ENCODE results near the gene SPTB.

Gene SPTB

DNA sequence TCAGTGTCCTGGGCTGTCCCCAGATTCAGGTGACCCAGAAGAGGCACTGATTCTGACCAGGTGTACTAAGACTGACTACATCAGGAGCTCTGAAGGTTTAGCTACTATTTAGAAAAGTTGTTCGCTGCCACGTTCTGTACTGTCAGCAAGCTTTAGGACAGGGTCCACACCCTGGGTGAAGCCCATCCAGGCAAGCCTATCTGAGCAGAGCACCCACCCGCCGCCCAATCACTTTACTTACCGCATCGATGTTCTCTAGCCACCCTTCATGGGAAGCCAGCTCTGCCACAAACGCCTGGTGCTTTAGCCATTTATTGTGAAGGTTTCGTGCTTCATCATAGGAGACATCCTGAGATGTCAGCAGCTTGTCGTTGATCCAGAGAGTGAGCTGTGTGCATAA lies 95.7 kb downstream of the SPTB start:
- no peak for FAIRE-seq

DNA sequence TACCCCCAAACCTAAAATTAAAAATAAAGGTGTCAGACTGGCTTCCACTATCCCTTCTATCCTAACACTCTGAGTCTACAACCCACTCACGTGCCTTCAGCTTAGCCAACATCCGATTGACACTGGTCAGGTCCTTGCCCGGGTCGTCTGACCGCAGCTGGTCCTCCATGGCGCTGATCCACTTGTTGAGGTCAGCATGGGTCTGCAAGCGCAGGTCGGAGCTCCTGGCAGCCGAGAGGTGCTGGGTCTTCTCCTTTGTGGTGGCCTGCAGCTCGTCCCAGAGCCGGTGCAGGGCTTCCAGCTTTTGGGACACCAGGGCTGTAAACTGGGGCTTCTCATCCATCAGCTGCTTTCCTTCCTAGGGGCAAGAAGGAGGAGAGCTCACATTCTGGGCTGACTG lies 97.5 kb downstream of the SPTB start:
- FAIRE-seq: no peak

DNA sequence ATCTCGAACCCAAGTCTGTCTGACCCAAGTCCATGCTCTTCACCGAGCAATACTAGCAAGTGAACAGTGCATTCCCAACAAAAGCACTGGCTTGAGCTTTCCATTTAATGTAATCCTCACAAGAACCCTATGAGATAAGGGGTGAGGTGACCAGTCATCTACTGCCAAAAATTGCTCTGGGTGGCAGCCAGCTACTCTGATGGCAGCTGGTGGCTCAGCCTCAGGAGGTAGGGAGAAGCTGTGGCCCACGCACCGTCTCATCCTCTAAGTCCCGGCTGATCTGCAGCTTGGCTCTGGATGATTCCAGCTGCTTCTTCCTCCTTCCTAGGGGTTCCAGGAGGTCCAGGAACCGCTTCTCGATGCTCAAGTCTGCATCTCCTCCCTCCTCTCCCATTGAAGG lies 100.2 kb downstream of the SPTB start:
- no peak for FAIRE-seq

DNA sequence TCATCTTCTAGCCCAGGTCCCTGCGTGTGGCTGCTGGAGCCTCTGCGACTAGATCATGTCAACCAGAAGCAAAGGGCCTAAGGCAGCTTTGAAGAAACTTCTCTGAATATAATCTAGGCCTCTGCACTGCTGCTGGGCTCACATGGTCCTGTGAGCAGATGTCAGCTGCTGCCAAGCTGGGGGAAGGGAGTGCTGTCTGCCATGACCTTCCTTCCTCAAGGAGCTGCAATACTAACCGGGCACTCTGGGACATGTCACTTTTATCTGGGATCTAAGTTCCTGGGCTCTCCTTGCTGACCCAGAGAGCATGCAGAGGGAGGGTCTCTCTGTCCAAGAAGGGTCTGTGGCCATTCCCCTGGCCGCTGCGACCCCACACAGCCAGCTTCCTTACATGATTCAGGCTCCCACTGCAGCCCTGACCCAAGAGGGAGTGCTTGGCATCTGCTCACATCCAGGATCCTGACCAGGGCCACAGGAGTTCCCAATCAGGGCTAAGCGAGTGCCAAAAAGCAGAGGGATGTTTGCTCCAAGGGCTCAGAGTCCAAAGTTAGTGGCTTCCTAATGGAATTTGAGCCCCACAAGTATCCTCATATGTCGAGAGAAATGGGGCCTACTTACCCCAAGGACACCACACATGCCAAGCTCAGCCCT lies 101.5 kb downstream of the SPTB start:
- no peak for FAIRE-seq

DNA sequence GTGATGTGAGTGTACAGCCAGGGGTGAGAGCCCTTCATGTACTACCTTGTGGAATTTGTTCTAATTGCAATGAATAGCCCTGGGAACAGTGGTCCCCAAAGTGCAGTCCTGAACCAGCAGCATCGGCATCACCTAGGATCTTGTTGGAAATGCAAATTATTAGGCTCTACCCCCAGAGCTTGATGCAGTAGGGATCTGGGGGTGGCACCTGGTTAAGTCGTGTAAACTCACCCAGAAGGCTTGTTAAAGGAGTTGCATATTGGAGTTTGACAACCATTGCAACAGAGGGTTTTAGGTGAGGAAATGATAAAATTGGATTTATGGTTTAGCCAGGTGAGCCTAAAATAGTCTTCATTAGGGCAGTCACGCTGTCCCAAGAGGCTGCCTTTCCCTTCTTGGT lies 102.2 kb downstream of the SPTB start:
- no peak for FAIRE-seq

DNA sequence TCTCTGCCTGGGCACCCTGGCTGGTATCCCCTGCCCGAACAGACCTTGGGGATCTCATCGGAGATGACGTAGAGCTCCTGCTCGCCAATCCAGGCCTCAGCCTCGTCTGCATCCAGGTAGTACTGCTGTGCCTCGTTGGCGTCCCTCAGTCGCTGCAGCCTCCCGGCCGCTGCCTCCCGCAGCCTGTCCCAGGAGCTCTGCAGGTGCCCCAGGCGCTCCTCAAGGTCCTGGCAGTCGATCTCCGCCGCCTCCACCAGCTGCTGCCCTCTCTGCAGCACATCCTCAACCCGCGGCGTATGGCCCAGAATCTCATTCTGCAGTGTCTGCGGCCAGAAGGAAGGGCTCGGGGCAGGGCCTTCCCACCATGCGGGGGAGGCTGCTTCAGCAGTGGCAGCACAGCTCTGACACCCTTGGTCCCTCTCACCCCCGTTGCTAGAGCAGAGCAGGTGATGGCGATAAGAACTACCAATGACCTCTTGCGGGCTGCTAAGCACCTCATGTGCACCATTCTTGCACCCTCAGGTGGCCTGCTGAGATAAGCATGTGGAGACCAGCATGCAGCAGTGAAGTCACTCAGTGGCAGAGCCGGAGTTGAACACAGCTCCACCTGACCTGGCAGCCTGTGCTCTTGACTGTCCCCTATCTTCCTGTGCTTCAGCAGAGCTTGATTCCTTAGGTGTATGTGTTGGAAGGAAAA lies 104.5 kb downstream of the SPTB start:
- FAIRE-seq: no peak

DNA sequence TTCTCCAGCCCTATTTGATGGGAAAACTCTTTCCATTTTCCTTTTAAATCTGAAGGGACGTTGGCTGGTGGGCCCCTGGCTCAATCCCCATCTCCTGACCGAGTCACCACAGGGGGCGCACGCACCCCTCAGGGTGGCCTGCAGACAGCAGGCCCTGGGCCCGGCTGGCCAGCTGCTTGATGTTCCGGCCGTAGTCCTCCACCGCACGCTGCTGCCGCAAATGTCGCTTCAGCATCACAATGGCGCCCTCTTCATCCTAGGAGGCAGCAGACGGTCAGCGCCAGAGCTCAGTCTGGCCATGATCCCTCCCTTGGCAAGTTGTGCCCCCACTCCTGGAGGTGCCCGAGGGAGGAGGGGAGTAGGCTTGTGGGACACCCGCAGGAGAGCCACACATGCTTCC lies 105.4 kb downstream of the SPTB start:
- FAIRE-seq: no peak

DNA sequence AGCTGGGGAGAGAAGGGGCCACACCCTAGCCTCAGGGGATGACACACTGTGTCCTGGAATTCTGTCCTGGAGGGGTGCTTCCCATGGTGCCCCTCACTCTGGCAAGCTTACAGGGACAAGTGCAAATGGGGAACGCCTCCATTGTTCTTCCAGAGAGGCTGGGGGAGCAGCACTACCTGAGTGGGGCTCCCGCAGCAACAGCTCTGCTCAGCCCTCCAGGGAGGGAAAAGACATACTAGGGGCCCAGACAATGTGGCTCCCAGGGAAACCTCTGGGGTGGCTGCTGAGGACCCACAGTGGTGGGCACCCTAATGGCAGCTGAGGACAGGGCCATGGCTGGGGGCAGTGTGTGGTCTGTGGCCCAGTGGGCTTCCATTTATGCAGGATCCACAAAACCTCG lies 106.1 kb downstream of the SPTB start:
- FAIRE-seq: no peak

DNA sequence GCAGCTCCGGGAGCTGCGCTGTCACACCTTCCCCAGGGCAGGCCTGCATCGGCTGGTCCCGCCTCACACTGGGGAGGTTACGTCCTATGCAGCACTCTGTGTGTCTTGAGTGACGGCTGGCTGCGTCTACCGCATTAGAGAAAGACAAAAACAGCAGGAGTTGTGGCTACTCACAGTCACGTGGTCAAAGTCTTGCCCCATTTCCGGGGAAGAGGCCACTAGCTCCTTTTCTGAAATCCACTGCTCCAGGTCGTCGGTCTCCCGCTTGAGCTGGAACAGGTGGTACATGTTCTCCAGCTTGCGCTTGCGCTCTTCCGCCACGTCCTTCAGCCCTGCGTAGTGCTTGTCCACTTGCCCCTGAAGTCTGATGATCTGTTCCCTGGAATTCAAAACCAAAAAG lies 106.7 kb downstream of the SPTB start:
- no peak for FAIRE-seq

- no peak for FAIRE-seq
Measured at GRCh38 chr14:64772397-64772950, 107.2 kb downstream of the SPTB start.

DNA sequence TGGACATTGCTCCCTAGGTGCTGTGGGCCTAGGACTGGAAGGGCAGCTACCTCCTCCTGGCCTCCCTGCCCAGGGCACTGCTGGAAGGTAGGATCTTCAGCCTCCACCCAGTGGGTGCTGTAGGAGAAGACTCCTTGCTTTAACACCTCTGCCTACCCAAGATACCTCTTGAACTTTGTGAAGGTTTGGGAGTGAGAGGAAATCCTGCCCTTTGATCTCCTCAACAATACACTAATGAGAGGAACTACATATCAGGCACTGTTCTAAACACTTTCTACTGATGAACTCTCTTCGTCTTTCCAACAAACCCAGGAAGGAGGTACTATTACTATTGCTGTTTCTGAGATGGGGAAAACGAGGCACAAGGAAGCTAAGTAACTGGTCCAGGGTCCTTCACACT lies 108.5 kb downstream of the SPTB start:
- no peak for FAIRE-seq

- FAIRE-seq: no peak
Measured at GRCh38 chr14:64770751-64771150, 109.0 kb downstream of the SPTB start.

GRCh38 chr14:64769096-64770020 lies 110.3 kb downstream of the SPTB start:
- no peak for FAIRE-seq

GRCh38 chr14:64768401-64769095 lies 111.2 kb downstream of the SPTB start:
- no peak for FAIRE-seq

DNA sequence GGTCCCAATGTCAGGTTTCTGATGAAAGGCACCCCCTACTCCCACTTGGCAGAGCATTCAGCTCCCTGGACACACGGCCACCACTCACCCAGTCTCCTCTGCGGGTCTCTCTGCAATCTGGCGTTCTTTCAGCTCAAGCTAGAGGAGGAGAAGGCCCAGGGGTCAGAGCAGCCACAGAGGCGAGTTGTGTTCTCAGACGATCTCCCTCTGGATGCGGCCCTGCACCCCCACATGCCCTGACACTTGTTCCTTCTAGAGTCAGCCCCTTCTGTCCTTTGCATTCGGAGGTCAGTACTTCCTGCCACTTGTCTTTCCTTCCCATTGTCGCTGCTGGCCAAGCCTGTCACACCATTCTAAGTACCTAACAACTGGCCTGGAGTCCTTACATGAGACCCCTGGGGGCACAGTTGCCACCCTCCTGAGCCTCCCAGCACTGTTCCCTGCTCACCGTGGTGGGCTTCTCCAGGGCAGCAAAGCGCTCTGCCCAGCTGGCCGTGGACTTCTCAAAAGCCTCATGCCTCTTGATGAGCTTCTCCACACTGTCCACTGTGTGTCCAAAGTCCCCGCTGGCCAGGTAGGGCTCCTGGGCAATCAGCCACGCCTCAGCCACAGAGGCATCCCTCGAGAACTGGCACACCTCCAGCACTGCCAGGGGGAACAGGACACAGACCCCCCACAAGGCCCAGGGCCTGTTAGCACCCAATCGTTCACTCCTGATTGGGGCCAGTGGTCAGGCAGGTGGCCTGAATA lies 112.3 kb downstream of the SPTB start:
- no peak for FAIRE-seq

- FAIRE-seq: no peak
Measured at GRCh38 chr14:64766430-64767151, 113.1 kb downstream of the SPTB start.

GRCh38 chr14:64765740-64766302 lies 113.9 kb downstream of the SPTB start:
- FAIRE-seq: no peak

DNA sequence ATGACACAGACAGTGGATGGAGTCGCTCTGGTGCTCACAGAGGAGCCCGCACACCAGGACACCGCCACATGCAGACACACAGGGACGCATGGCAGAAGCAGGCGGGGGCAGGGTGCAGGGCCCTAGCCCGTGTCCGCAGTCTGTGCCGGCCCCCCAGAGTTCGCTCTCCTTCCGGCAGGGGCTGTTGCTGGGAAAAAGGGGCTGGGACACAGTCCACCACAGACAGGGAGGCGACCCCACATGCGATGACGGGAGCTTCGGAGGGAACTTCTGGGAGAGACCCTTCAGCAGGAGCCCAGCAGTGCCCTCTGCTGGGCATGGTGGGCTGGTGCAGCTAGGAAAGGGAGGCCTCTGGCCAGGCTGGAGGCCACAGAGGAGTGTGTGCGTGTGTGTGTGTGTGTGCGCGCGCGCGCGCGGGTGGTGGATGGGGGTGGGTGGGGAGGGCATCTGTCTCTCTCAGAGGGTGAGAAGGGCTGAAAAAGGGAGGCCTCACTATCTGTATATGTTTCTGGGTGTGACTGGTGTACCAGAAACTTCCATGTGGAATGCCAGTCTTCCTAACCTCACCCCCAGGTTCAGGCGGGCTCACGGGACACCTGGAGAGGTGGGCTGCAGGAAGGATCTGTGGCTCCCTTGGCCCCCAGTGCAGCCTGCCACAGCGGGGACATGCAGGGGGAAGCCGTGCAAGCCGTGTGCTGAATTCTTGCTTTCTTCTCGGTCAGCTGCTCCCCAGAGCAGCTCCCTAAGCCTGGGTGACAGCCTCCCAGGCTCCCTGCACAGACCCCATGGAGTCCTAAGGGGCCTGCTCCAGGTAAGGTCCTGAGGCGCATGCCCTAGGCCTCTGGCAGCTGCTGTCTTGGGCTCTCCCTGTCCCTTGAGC lies 114.8 kb downstream of the SPTB start:
- no peak for FAIRE-seq

GRCh38 chr14:64763801-64764621 lies 115.7 kb downstream of the SPTB start:
- FAIRE-seq: no peak
